K562 (cell line): ENCODE measurements around the gene COL13A1. TPM values are rescaled to one million over a fixed set of nuclear protein-coding genes. Genes with fewer than 3 reads are reported as not detected.

Source experiments
- ATAC-seq: fragments of 200-7000 bp; cut with Tn5 transposase; 3 replicates; pipeline ENCODE4 v1.9.1; 2020; ENCODE audit warnings: moderate library complexity
- BruUV-seq: library from RNA; stranded (reverse); fragments of 400-500 nt; replicated peaks from 2 replicates; lab custom pipeline; 2021; lab: Mats Ljungman, UMichigan
- CTCF ChIA-PET: fragments of 300-600 bp; formaldehyde crosslinking; extraction: SDS; loops from one replicate; lab custom pipeline; 2021; ENCODE audit warnings: low intra/inter-chr PET ratio; lab: Yijun Ruan, JAX
- POLR2A ChIA-PET: fragments of 300-600, 350-650 bp; sonication (Branson Sonifier 250); formaldehyde crosslinking; extraction: SDS; loops from one replicate; lab custom pipeline; 2021; ENCODE audit warnings: antibody characterized with exemption, inconsistent platforms; lab: Yijun Ruan, JAX
- DNase-seq, 4 experiments: peaks; one replicate each; pipeline versions ENCODE4 v3.0.0 to v3.0.0-alpha.2; 2011 to 2018; ENCODE audit warnings: low spot score in 3 of 4, mixed read lengths in 3 of 4; ENCODE audit errors: extremely low read depth in 1 of 4
- FAIRE-seq: peaks from 2 replicates; lab custom pipeline; 2011; peaks lifted over from hg19 to GRCh38; lab: Jason Lieb, UNC
- H2AFZ ChIP-seq: 2 replicates; pipeline ENCODE4 v1.6.0; 2011; ENCODE audit warnings: low read depth, low read length, control low read depth, inconsistent platforms
- H3K27ac ChIP-seq: fragments of 200-600 bp; 3 replicates; pipeline ENCODE4 v1.8.0; 2011; ENCODE audit warnings: low read depth, mild to moderate bottlenecking, control low read depth, inconsistent platforms, low read length, moderate library complexity, mixed read lengths; ENCODE audit errors: extremely low read depth
- H3K27me3 ChIP-seq, 2 experiments: fragments of 300-600 bp in 1 of 2; 2 replicates in 1 of 2; 3 replicates in 1 of 2; pipeline versions ENCODE4 v1.6.0 to v1.8.0; 2011; ENCODE audit warnings: inconsistent platforms in 2 of 2, low read length in 2 of 2, mild to moderate bottlenecking in 1 of 2, mixed read lengths in 1 of 2, moderate library complexity in 1 of 2; ENCODE audit not compliant: control insufficient read depth in 2 of 2, insufficient read depth in 2 of 2
- H3K36me3 ChIP-seq: fragments of 300-600 bp; 3 replicates; pipeline ENCODE4 v1.8.0; 2011; ENCODE audit warnings: mild to moderate bottlenecking, low read length, inconsistent platforms; ENCODE audit not compliant: control insufficient read depth, insufficient read depth
- H3K4me1 ChIP-seq, 2 experiments: fragments of 200-600 bp in 1 of 2; replicated peaks in 1 of 2; 2 replicates in 1 of 2; 3 replicates in 1 of 2; pipeline versions ENCODE4 v1.5.1 to v1.8.0; 2011; ENCODE audit warnings: inconsistent platforms in 2 of 2, low read length in 2 of 2, mild to moderate bottlenecking in 1 of 2, mixed read lengths in 1 of 2, moderate library complexity in 1 of 2; ENCODE audit not compliant: control insufficient read depth in 2 of 2, insufficient read depth in 2 of 2
- H3K4me2 ChIP-seq: 2 replicates; pipeline ENCODE4 v1.6.1; 2011; ENCODE audit warnings: low read length, control low read depth, inconsistent platforms, mixed read lengths; ENCODE audit not compliant: insufficient read depth
- H3K4me3 ChIP-seq: fragments of 200-600 bp; sonication (generic), shearing (Covaris generic); 2 replicates; pipeline ENCODE4 v1.5.1; 2016; ENCODE audit warnings: control low read depth, inconsistent platforms
- H3K79me2 ChIP-seq: fragments of 200-600 bp; 3 replicates; pipeline ENCODE4 v1.8.0; 2011; ENCODE audit warnings: low read length, inconsistent platforms; ENCODE audit not compliant: control insufficient read depth, insufficient read depth
- H3K9ac ChIP-seq, 2 experiments: 2 replicates each; pipeline versions ENCODE4 v1.6.0 to v1.6.1; 2011; ENCODE audit warnings: low read depth in 2 of 2, low read length in 2 of 2, control low read depth in 1 of 2, inconsistent platforms in 1 of 2, mild to moderate bottlenecking in 1 of 2, mixed read lengths in 1 of 2; ENCODE audit not compliant: insufficient read depth in 1 of 2
- H3K9me1 ChIP-seq: one replicate; pipeline ENCODE4 v1.6.0; 2011; ENCODE audit warnings: inconsistent platforms, mild to moderate bottlenecking, low read length, moderate library complexity; ENCODE audit not compliant: control insufficient read depth, insufficient read depth
- H3K9me3 ChIP-seq: replicated peaks from 2 replicates; pipeline ENCODE4 v1.5.1; 2011; ENCODE audit warnings: low read depth, low read length, inconsistent platforms; ENCODE audit not compliant: control insufficient read depth, insufficient read depth
- H4K20me1 ChIP-seq: replicated peaks from 2 replicates; pipeline ENCODE4 v1.6.1; 2011; ENCODE audit warnings: low read length, inconsistent platforms, mixed read lengths; ENCODE audit not compliant: control insufficient read depth, insufficient read depth
- ARID2 ChIP-seq: fragments of 450-650 bp; IDR thresholded peaks from 2 replicates; pipeline ENCODE4 v1.6.1; 2017; ENCODE audit warnings: antibody characterized with exemption, mild to moderate bottlenecking
- C11orf30 ChIP-seq: fragments of 450-650 bp; IDR thresholded peaks from 2 replicates; pipeline ENCODE4 v1.6.1; 2016; ENCODE audit warnings: low read depth, mild to moderate bottlenecking
- CREB1 ChIP-seq, 2 experiments: sonication (generic) in 1 of 2; formaldehyde crosslinking in 1 of 2; IDR thresholded peaks; 2 replicates each; pipeline versions ENCODE4 v1.6.1 to v1.8.0; 2012 to 2022; ENCODE audit warnings: inconsistent platforms in 1 of 2, mild to moderate bottlenecking in 1 of 2, missing genetic modification reagents in 1 of 2, moderate library complexity in 1 of 2
- ELF4 ChIP-seq: fragments of 450-650 bp; formaldehyde crosslinking; IDR thresholded peaks from 2 replicates; pipeline ENCODE4 v1.4.0; 2022; ENCODE audit warnings: missing genetic modification characterization
- GTF2F1 ChIP-seq: IDR thresholded peaks from 2 replicates; pipeline ENCODE4 v1.6.1; 2011; ENCODE audit warnings: low read depth, low read length, improper control_type of control experiment
- JUND ChIP-seq, 2 experiments: IDR thresholded peaks; 2 replicates in 1 of 2; 3 replicates in 1 of 2; pipeline ENCODE4 v1.6.1; 2011; ENCODE audit warnings: borderline replicate concordance in 2 of 2, low read depth in 2 of 2, low read length in 2 of 2, improper control_type of control experiment in 1 of 2, missing biosample characterization in 1 of 2, missing genetic modification characterization in 1 of 2, missing genetic modification reagents in 1 of 2
- MTF1 ChIP-seq: fragments of 250-450 bp; sonication (Bioruptor Pico); IDR thresholded peaks from 2 replicates; pipeline ENCODE4 v1.9.0; 2021; ENCODE audit warnings: moderate library complexity, mild to moderate bottlenecking, inconsistent platforms, borderline replicate concordance
- PTBP1 ChIP-seq: fragments of 200-400 bp; formaldehyde crosslinking; IDR thresholded peaks from 2 replicates; pipeline ENCODE4 v1.6.1; 2017; ENCODE audit warnings: low read depth, low read length
- XRCC4 ChIP-seq: IDR thresholded peaks from one replicate; pipeline ENCODE4 v1.6.1; 2011; ENCODE audit not compliant: insufficient read depth, insufficient read length; ENCODE audit errors: extremely low read depth
- ZBTB49 ChIP-seq: sonication (generic); formaldehyde crosslinking; IDR thresholded peaks from 2 replicates; pipeline ENCODE4 v1.8.0; 2022; ENCODE audit warnings: missing genetic modification reagents, mild to moderate bottlenecking, borderline replicate concordance
- ZFPM2 ChIP-seq: fragments of 250-450 bp; sonication (Bioruptor Pico); IDR thresholded peaks from 2 replicates; pipeline ENCODE4 v1.5.1; 2022; ENCODE audit warnings: mild to moderate bottlenecking
- ZNF175 ChIP-seq: fragments of 200-800 bp; sonication (Bioruptor generic); IDR thresholded peaks from 2 replicates; pipeline ENCODE4 v1.6.1; 2016; ENCODE audit warnings: low read depth, mild to moderate bottlenecking, missing genetic modification characterization, missing compliant biosample characterization
- ZNF766 ChIP-seq: fragments of 200-800 bp; sonication (Bioruptor generic); conservative IDR thresholded peaks from 2 replicates; pipeline ENCODE4 v1.6.1; 2016; ENCODE audit warnings: missing genetic modification characterization, missing compliant biosample characterization
- WGBS: fragments of 100-300 bp; shearing (Covaris generic); methylation state at CpG from one replicate; pipeline ENCODE4 v1.1.6; 2016; ENCODE audit warnings: low coverage, mixed read lengths; ENCODE audit not compliant: insufficient coverage; ENCODE audit errors: missing lambda C conversion rate; 5-methylcytosine and 5-hydroxymethylcytosine counted together
- in situ Hi-C: fragments of 300-500 bp; cut with MboI; formaldehyde crosslinking; loops from 4 replicates; pipeline ENCODE4 v1.15.0; 2018; ENCODE audit warnings: inconsistent platforms, mixed read lengths
- intact Hi-C: fragments of 100-400 bp; cut with micrococcal nuclease; formaldehyde crosslinking; loops from 2 replicates; pipeline ENCODE4 v1.14.2; 2022
- polyA plus RNA-seq, 8 experiments: library from polyadenylated mRNA; depleted of rRNA in 4 of 8; stranded (reverse) in 5 of 8; unstranded in 3 of 8; fragments of >200 nt; fragmentation: Nextera tagmentation in 2 of 8; fragmentation: Illumina TruSeq in 1 of 8; extraction: Ambion mirVana in 2 of 8; extraction: Trizol in 1 of 8; gene quantifications; 2 replicates each; pipeline versions ENCODE4 v1.2.1 to v1.2.3, GENCODE V29; 2011 to 2014; ENCODE audit warnings: inconsistent platforms in 1 of 8, missing spikeins in 1 of 8
- total RNA-seq, 7 experiments: library from RNA; depleted of rRNA in 6 of 7; stranded (reverse); fragments of >200 nt in 6 of 7; fragmentation: Illumina TruSeq in 2 of 7; extraction: Trizol in 2 of 7; gene quantifications; 2 replicates each; pipeline versions ENCODE4 v1.2.1 to v1.2.3, GENCODE V29; 2011 to 2021; ENCODE audit warnings: low replicate concordance in 1 of 7

The COL13A1 gene
- total and polyA plus RNA-seq, 9 of the 15 experiments (the other 6 are each of a cell fraction or from before 2014, with no cell fraction given) = not detected

GRCh38 chr10:69767793-69768192 lies 33.9 kb upstream of the COL13A1 start:
- in situ Hi-C loops = no loop called here
- no peak for DNase-seq
- intact Hi-C loops = no loop called here
- H3K9me3 ChIP-seq = no peaks in the 10 kb centered on the region
- peaks cover 0 to 45% of the 10 kb centered on the region in 2 experiments; a peak in 3 of 5 replicates for H3K27me3 ChIP-seq
- no peak for FAIRE-seq
- no peaks in the 10 kb centered on the region for H3K79me2 ChIP-seq
- no peak overlapping the region for H3K9ac ChIP-seq
- H3K27ac ChIP-seq = no peak overlapping the region
- H3K9me1 ChIP-seq = no peaks in the 10 kb centered on the region
- ATAC-seq = no peak
- no peaks in the 10 kb centered on the region for H3K4me1 ChIP-seq
- no TSS peak for BruUV-seq
- no peaks in the 10 kb centered on the region for H3K36me3 ChIP-seq
- no peak overlapping the region for H3K4me2 ChIP-seq
- no peak overlapping the region for H2AFZ ChIP-seq
- peaks cover 6% of the 10 kb centered on the region; the same call in 1 of the 2 replicates for H4K20me1 ChIP-seq
- no peak for TF ChIP-seq CREB1 (IDR thresholded peaks at IDR 0.05)
- TF ChIP-seq CREB1 (CRISPR knock-in tag; IDR thresholded peaks at IDR 0.05) = no peak
- no peak for TF ChIP-seq ZBTB49 (CRISPR knock-in tag)
- TF ChIP-seq GTF2F1 = no peak
- TF ChIP-seq ZNF175 = no peak
- TF ChIP-seq ZNF766 (CRISPR knock-in tag) = no peak
- no peak for TF ChIP-seq ARID2
- TF ChIP-seq C11orf30 = no peak
- TF ChIP-seq MTF1 (CRISPR knock-in tag) = no peak
- no peak for TF ChIP-seq XRCC4
- no peak for TF ChIP-seq JUND (IDR thresholded peaks at IDR 0.05; ENCODE audit: borderline replicate concordance, low read depth, low read length)
- TF ChIP-seq JUND (tag; IDR thresholded peaks at IDR 0.05; ENCODE audit: borderline replicate concordance, low read depth, low read length) = no peak
- TF ChIP-seq ZFPM2 (CRISPR knock-in tag) = no peak
- no peak for TF ChIP-seq PTBP1
- TF ChIP-seq ELF4 (CRISPR knock-in tag) = no peak
- H3K4me3 ChIP-seq = no peak overlapping the region
- ChIA-PET CTCF (no interaction called here), POLR2A (interaction anchor here (0.6 to 0.8 kb wide), 2 partner anchors 27 to 36 kb away, joined by 4 to 5 read pairs; no protein-coding TSS in a partner anchor)
- WGBS = 0% methylated on average over 4 of the region's 4 CpGs
